HK-2 (cell line): ENCODE measurements around the gene BMP3.
"Not testable (repeated sequence)": the region's sequence is repeated elsewhere in the genome, so short reads cannot be mapped to it uniquely, and the experiment has no call there.

Source experiments
- DNase-seq: peaks from one replicate; pipeline ENCODE4 v3.0.0-alpha.2; 2018; ENCODE audit not compliant: unreplicated experiment

The BMP3 gene

GRCh38 chr4:81030061-81030980 is at the start of gene BMP3:
BMP3 (plus strand) TSS chr4:81030708; CDS start chr4:81031285, 577 bp downstream.
- peak; percentile 10 for DNase-seq

GRCh38 chr4:80986011-80986410 is 44.5 kb upstream of the BMP3 start:
- no peak for DNase-seq

GRCh38 chr4:80989921-80990544 is 40.5 kb upstream of the BMP3 start:
- peak; percentile 2 for DNase-seq

GRCh38 chr4:80990851-80991250 is 39.7 kb upstream of the BMP3 start:
- DNase-seq, result no peak

GRCh38 chr4:80999943-81000342 is 30.6 kb upstream of the BMP3 start:
- no peak for DNase-seq

- DNase-seq, result no peak
Observed at GRCh38 chr4:81003597-81004111, 26.9 kb upstream of the BMP3 start.

- DNase-seq, result no peak
Observed at GRCh38 chr4:81007417-81007816, 23.1 kb upstream of the BMP3 start.

- DNase-seq, result not testable (repeated sequence)
Observed at GRCh38 chr4:81016566-81016965, 13.9 kb upstream of the BMP3 start.

GRCh38 chr4:81019006-81019405 is 11.5 kb upstream of the BMP3 start:
- no peak for DNase-seq

- no peak for DNase-seq
Observed at GRCh38 chr4:81021142-81021944, 9.2 kb upstream of the BMP3 start.

GRCh38 chr4:81021981-81022380 is 8.5 kb upstream of the BMP3 start:
- DNase-seq, result no peak

GRCh38 chr4:81023484-81023883 is 7.0 kb upstream of the BMP3 start:
- no peak for DNase-seq

- DNase-seq, result peak; percentile 4
Observed at GRCh38 chr4:81030981-81031791, 678 bp downstream of the BMP3 start.

GRCh38 chr4:81031796-81032551 is 1.5 kb downstream of the BMP3 start:
- no peak for DNase-seq

GRCh38 chr4:81032771-81033684 is 2.5 kb downstream of the BMP3 start:
- no peak for DNase-seq

- DNase-seq, result no peak
Observed at GRCh38 chr4:81038636-81039350, 8.3 kb downstream of the BMP3 start.

- DNase-seq, result no peak
Observed at GRCh38 chr4:81039351-81039972, 9.0 kb downstream of the BMP3 start.

- DNase-seq, result no peak
Observed at GRCh38 chr4:81040012-81040659, 9.6 kb downstream of the BMP3 start.
